Stimulated activated CD8-positive, alpha-beta memory T cell treated with anti-CD3 and anti-CD28 coated beads, Interleukin-4, amount 100 ng/mL, for 48 hours (primary cell): Measurements from ENCODE around the gene OR4K1.
"Not testable (repeated sequence)": the region's sequence is repeated elsewhere in the genome, so short reads cannot be mapped to it uniquely, and the experiment has no call there.

Source experiments
- DNase-seq: peaks from one replicate; pipeline ENCODE4 v3.0.0-alpha.2; 2020

OR4K1 gene

GRCh38 chr14:19930617-19931016, at the start of gene OR4K1:
Gene OR4K1 (plus strand): TSS chr14:19930917. CDS start chr14:19935667, 4,750 bp downstream.
- no peak for DNase-seq

DNA sequence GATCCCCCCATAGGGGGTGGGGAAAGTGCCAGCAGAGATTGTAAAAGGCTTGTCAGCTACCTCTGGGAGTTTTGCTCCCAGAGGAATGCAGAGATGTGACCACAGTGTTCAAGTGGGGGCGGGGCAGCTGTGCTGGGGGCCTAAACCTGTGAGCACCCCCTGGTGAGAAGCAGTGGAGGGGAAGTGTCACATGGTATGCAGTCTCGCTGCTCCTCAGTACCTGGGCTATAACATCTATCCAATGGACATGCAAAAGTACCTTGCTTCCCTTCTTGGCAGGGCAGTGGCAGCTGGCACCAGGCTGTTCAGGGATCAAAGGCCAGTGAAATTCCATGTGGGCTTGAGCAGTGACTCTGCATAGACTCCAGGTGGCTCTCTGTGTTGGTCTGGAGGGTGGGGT, 35.4 kb upstream of the OR4K1 start:
- DNase-seq, result no peak

- no peak for DNase-seq
Measured at GRCh38 chr14:19900999-19901398, 29.7 kb upstream of the OR4K1 start.

GRCh38 chr14:19902409-19902808, 28.3 kb upstream of the OR4K1 start:
- DNase-seq, result no peak

DNA sequence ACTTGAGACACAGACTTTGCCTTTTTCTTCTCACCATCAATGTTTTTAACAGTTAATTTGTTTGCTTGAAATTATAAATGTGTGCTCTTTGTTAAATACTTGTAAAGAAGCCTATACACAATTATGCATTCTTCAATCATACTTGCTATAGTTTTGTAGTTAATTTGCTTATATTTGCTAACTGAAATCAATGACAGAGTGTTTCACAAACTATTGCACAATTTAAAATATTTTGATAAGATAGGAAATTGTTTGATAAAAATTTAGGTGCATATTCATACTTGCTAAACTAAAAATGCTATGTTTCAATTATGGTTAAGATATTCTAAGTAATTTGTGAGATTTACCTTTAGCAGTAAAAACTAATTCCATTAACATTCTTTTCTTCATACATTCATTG, 24.1 kb upstream of the OR4K1 start:
- no peak for DNase-seq

DNA sequence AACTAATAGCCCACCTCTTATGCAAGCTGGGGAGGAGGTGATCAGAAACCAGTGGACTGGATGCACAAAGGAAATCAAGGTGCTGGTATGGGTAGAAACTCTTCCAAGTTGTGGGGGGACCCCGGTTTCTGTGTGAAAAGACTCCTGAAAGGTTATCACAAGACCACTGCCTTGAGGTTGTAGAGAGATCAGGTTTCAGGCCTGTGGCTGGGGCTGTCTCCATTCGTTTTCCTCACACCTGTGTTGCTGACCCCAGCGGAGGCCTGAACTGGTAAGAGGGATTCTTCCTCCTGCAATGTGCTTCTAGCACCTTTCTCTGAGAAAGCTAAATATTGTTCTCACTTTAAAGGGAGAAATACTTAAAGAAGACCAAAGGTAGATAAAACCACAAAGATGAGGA, 19.6 kb upstream of the OR4K1 start:
- DNase-seq, result no peak

- DNase-seq, result no peak
Measured at GRCh38 chr14:19917243-19917642, 13.5 kb upstream of the OR4K1 start.

GRCh38 chr14:19917955-19918518, 12.7 kb upstream of the OR4K1 start:
- DNase-seq, result no peak

DNA sequence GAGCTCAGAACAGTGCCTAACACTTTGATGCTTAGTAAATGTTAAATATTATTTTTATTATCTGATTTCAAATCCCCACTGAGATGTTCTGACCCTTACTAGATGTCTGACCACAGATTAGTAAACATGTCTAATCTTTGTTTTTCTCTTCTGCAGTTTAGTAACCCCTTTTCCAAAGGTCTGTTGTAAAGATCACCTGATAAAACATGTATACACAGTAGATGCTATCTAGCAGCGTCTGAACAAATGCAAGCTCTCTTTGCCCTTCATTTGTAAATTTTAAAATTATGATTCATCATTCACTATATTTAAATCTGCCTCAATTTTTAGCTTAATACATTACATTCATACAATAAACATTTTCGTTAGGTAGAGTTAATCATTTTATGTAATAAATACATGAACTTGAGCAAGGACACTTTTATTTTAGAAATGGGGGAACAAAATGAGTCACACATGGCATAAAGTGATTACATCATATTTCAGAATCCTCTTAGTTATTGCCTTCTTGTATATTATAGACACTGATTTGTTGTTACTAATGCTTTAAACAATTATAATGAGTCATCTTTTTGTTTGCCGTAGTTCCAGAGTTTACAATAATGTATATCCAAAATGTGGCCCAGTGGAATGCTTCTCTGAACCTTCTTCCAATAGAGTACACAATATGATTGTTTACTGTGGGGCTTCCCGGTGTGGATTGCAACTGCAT, 12.0 kb upstream of the OR4K1 start:
- no peak for DNase-seq

DNA sequence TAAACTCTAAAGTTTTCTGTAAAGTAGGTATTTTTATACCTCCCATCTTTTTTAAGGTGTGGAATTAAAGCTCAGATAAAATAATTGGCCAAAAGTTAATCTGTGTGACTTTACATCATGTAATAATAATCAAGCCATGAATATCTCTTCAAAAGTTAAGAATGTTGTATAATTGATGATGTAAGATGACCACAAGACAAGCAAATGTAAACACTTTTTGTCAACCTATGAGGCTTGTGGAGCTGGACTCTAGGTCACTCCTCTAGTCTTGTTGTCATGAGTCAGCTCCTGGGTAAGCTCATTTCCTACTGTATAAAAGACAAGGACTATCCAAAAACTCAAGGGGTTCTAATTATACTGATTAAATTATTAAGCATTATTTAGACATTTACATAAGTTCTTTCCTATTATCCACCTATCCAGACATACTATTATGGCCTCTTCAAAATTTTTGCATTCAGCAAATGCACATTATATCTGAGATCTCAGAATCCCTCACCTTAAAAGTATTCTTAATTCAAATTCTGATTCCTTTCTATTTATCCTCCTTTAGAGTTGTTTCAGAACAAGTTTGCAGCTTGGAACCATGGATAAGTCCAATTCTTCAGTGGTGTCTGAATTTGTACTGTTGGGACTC, 10.6 kb upstream of the OR4K1 start, which contains the start of gene OR4K5:
Gene OR4K5 (plus strand): TSS at position 587 of the 637 bp plus-strand sequence. CDS start 0 bp downstream, at position 587.
- no peak for DNase-seq

DNA sequence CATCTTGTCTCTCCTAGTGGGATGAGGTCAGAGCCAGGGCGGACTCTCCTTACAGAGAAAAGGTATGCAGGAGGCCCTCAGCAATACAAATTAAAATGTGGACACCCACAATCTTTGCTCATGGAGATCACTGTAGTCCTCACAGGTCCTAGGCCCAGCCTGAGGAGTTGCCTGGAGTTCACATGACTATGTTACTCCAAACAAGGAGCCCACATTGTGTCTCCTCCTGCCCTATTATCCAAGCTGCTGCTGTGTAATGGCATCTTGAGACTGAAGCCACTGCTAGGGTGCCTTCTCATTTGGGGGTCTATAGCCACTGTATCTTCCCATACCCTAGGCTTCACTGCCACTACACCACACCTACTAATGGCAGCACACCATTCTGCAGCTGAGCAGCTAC, 11.0 kb downstream of the OR4K1 start:
- DNase-seq, result no peak

- DNase-seq, result no peak
Measured at GRCh38 chr14:19947413-19948090, 16.8 kb downstream of the OR4K1 start.

DNA sequence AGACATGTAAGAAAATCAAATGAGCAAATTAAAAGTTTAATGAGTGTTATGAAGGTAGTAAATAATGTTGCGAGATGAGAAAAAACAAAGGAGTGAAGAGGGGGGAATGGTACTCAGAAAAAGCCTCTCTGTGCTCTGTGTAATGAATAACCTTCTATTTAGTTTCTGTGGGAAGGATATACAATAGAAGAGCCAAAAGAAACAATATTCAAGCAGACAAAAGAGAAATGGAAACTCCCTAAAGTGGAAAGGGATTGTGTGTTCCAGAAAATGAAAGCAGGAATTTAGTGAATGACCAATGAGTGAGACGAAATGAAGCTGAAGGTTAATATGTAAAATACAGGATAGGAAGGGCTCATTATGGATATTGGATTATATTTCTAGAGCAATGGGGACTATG, 18.5 kb downstream of the OR4K1 start:
- no peak for DNase-seq

DNA sequence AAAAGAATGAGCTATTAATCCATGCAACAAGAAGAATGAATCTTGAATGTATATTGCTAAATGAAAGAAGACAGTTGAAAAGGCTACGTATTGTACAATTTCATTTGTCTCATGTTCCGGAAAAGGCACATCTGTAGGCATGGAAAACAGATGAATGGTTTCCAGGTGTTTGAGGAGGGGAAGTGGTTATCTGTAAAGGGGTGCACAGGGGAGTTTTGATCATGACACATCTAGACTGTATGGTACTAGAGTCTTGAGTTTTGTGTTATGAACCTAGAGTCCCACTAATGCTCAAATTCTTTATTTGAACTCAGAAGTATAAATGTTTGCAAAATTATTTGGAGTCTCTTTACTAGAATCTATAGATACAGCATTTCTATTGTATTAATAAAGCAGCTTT, 39.0 kb downstream of the OR4K1 start:
- DNase-seq, result not testable (repeated sequence)

DNA sequence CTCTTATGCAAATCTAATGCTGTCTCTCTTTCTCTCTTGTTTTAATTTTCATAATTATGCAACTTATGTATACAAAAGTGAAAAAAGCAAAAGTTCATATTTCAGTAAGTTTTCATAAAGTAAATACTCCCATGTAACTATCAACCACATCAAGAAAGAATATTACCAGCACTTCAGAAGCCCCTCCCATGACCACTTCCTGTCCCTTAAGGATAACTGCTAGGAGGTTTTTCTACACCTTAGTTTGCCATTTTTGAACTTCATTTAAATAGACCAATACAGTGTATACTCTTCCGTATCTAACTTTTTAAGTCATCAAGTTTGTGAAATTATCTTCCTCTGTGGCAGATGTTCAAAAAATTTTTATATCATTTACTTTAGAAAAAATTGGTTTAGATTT, 44.1 kb downstream of the OR4K1 start:
- DNase-seq, result no peak

DNA sequence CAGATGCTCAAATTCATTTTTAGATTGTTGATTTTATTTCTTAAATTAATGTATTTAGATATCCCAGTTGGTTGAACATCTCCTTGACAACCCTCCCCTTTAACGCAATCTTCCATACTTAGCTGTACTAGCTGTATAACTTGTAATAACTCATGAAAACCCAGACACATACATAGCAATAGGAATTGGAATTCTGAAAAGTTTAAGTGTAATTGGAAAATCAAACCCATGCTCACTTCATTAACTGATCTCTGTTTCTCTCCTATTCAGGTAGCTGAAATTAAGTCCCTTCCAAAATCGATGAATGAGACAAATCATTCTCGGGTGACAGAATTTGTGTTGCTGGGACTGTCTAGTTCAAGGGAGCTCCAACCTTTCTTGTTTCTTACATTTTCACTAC, 44.6 kb downstream of the OR4K1 start, which contains the start of gene OR4K15:
Gene OR4K15 (plus strand): TSS at position 301 of the 400 bp plus-strand sequence. CDS start 0 bp downstream, at position 301.
- DNase-seq, result no peak
